ENCODE results near the gene PDE4D.

Gene PDE4D

GRCh38 chr5:59179704-59180103 is 713.8 kb downstream of the PDE4D start:
- Histone ChIP-seq H3K36me3 (ENCODE audit: control insufficient read depth, insufficient read depth, low read length) (no peaks in the 10 kb centered on the region), H3K27me3 (replicated peaks; ENCODE audit: control insufficient read depth, insufficient read depth, low read length) (no peaks in the 10 kb centered on the region), H3K4me3 (replicated peaks; ENCODE audit: low read depth, low read length) (no peak overlapping the region)
- no peak for DNase-seq (ENCODE audit: extremely low read depth, insufficient read length)
- no peak for TF ChIP-seq CTCF (IDR thresholded peaks at IDR 0.05; ENCODE audit: insufficient read depth, low read length, poor library complexity, severe bottlenecking)

- Histone ChIP-seq H3K4me3 (replicated peaks; ENCODE audit: low read depth, low read length) (no peak overlapping the region), H3K36me3 (ENCODE audit: control insufficient read depth, insufficient read depth, low read length) (no peaks in the 10 kb centered on the region), H3K27me3 (replicated peaks; ENCODE audit: control insufficient read depth, insufficient read depth, low read length) (no peaks in the 10 kb centered on the region)
- DNase-seq (ENCODE audit: extremely low read depth, insufficient read length), result peak; percentile 12
- TF ChIP-seq CTCF (IDR thresholded peaks at IDR 0.05; ENCODE audit: insufficient read depth, low read length, poor library complexity, severe bottlenecking), result no peak
Observed at GRCh38 chr5:59178482-59178881, 715.0 kb downstream of the PDE4D start.

- Histone ChIP-seq H3K27me3 (replicated peaks; ENCODE audit: control insufficient read depth, insufficient read depth, low read length) (no peaks in the 10 kb centered on the region), H3K36me3 (ENCODE audit: control insufficient read depth, insufficient read depth, low read length) (no peaks in the 10 kb centered on the region), H3K4me3 (replicated peaks; ENCODE audit: low read depth, low read length) (no peak overlapping the region)
- no peak for DNase-seq (ENCODE audit: extremely low read depth, insufficient read length)
- no peak for TF ChIP-seq CTCF (IDR thresholded peaks at IDR 0.05; ENCODE audit: insufficient read depth, low read length, poor library complexity, severe bottlenecking)
Observed at GRCh38 chr5:59178071-59178470, 715.5 kb downstream of the PDE4D start.

- no peak overlapping the region for H3K4me3 ChIP-seq (replicated peaks; ENCODE audit: low read depth, low read length)
- TF ChIP-seq CTCF (IDR thresholded peaks at IDR 0.05; ENCODE audit: insufficient read depth, low read length, poor library complexity, severe bottlenecking), result no peak
- no peaks in the 10 kb centered on the region for H3K27me3 ChIP-seq (replicated peaks; ENCODE audit: control insufficient read depth, insufficient read depth, low read length)
- DNase-seq (ENCODE audit: extremely low read depth, insufficient read length), result no peak
- no peaks in the 10 kb centered on the region for H3K36me3 ChIP-seq (ENCODE audit: control insufficient read depth, insufficient read depth, low read length)
Observed at GRCh38 chr5:59177644-59178043, 715.9 kb downstream of the PDE4D start.

GRCh38 chr5:59174248-59174844 is 719.2 kb downstream of the PDE4D start:
- no peak for DNase-seq (ENCODE audit: extremely low read depth, insufficient read length)
- Histone ChIP-seq H3K27me3 (replicated peaks; ENCODE audit: control insufficient read depth, insufficient read depth, low read length) (no peaks in the 10 kb centered on the region), H3K4me3 (replicated peaks; ENCODE audit: low read depth, low read length) (no peak overlapping the region), H3K36me3 (ENCODE audit: control insufficient read depth, insufficient read depth, low read length) (no peaks in the 10 kb centered on the region)
- peak; percentile 85 for TF ChIP-seq CTCF (IDR thresholded peaks at IDR 0.05; ENCODE audit: insufficient read depth, low read length, poor library complexity, severe bottlenecking)

GRCh38 chr5:59173578-59173977 is 719.9 kb downstream of the PDE4D start:
- no peak overlapping the region for H3K4me3 ChIP-seq (replicated peaks; ENCODE audit: low read depth, low read length)
- no peaks in the 10 kb centered on the region for H3K27me3 ChIP-seq (replicated peaks; ENCODE audit: control insufficient read depth, insufficient read depth, low read length)
- no peak for TF ChIP-seq CTCF (IDR thresholded peaks at IDR 0.05; ENCODE audit: insufficient read depth, low read length, poor library complexity, severe bottlenecking)
- no peak for DNase-seq (ENCODE audit: extremely low read depth, insufficient read length)
- no peaks in the 10 kb centered on the region for H3K36me3 ChIP-seq (ENCODE audit: control insufficient read depth, insufficient read depth, low read length)
